IPS DF 19.7 (cell line): Measurements from ENCODE around the gene LCA5.
"Not testable (repeated sequence)": the region's sequence is repeated elsewhere in the genome, so short reads cannot be mapped to it uniquely, and the experiment has no call there.

Experiments
- DNase-seq: peaks from one replicate; pipeline ENCODE4 v3.0.0-alpha.2; 2013; ENCODE audit warnings: low read depth, low spot score

The LCA5 gene

GRCh38 chr6:79467716-79468115 lies 69.5 kb downstream of the LCA5 start:
- DNase-seq = no peak

GRCh38 chr6:79466207-79466834 lies 70.9 kb downstream of the LCA5 start:
- no peak for DNase-seq

- DNase-seq = no peak
Measured at GRCh38 chr6:79465381-79465780, 71.8 kb downstream of the LCA5 start.

GRCh38 chr6:79463621-79464050 lies 73.6 kb downstream of the LCA5 start:
- DNase-seq = peak; percentile 48

GRCh38 chr6:79461205-79461604 lies 76.0 kb downstream of the LCA5 start:
- DNase-seq = no peak

GRCh38 chr6:79455446-79455845 lies 81.8 kb downstream of the LCA5 start:
- DNase-seq = no peak

GRCh38 chr6:79453558-79454042 lies 83.6 kb downstream of the LCA5 start:
- no peak for DNase-seq

GRCh38 chr6:79450984-79451383 lies 86.2 kb downstream of the LCA5 start:
- no peak for DNase-seq

GRCh38 chr6:79446006-79446405 lies 91.2 kb downstream of the LCA5 start:
- DNase-seq = no peak

- DNase-seq = not testable (repeated sequence)
Measured at GRCh38 chr6:79443876-79444275, 93.4 kb downstream of the LCA5 start.

- no peak for DNase-seq
Measured at GRCh38 chr6:79441192-79441591, 96.0 kb downstream of the LCA5 start.

- DNase-seq = no peak
Measured at GRCh38 chr6:79440598-79440997, 96.6 kb downstream of the LCA5 start.

- DNase-seq = no peak
Measured at GRCh38 chr6:79438030-79438429, 99.2 kb downstream of the LCA5 start.

- no peak for DNase-seq
Measured at GRCh38 chr6:79436241-79436640, 101.0 kb downstream of the LCA5 start.

GRCh38 chr6:79435746-79436145 lies 101.5 kb downstream of the LCA5 start:
- no peak for DNase-seq
